ENCODE data around the gene PISD. TPM values are rescaled to one million over a fixed set of nuclear protein-coding genes. Genes with fewer than 3 reads are reported as not detected.

PISD gene
- total and polyA plus RNA-seq, 9 donors = 12.0 to 60.2 (median 33.5) TPM

DNA sequence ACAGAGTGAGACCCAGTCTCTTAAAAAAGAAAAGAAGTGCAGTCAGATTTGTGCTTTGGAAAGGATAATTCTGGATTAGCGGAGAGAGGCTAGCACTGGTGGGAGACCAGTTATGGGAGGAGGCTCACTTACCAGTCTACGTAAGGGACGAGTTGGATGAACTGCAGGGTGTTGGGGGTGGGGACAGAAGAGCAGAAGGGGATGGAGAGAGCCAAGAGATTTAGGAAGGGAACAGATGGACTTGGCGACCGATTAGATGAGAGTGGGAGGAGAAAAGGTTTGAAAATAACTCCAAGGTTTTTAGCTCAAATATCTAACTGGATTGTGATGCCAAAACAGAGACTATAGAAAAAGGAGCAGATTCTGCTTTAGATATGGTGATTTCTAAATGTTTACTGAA, 84.3 kb downstream of the PISD start:
- H3K4me3 ChIP-seq = no peak overlapping the region
- DNase-seq = no peak
- WGBS, 3 donors = 26 to 38% (median 29%) methylated on average over 5 of the region's 5 CpGs

DNA sequence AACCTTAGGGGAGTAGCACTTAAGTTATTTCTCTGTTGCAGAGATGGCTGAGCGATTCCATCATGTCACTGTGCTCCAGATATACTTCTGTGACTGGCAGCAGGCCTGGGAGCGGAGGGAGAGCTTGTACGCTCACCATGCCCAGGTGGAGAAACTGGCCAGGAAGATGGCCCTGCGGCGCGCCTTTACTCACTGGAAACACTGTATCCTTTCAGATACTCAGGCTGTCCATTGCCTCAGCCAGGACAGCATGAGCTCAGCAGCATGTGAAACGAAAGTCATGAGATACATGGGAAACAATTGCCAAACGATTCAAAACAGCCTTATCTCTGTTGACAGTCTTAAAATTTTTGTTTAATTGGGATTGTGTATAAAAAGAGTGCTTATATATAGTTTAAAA, 86.8 kb downstream of the PISD start:
- H3K27ac ChIP-seq = no peak overlapping the region
- DNase-seq = peak in 4 of 5 donors; percentile 24 to 40 (median 36)
- no peaks in the 10 kb centered on the region for H3K27me3 ChIP-seq
- TF ChIP-seq EP300 (IDR thresholded peaks at IDR 0.05) = no peak
- no peak for TF ChIP-seq POLR2A (IDR thresholded peaks at IDR 0.05)
- TF ChIP-seq, protein P1, sequence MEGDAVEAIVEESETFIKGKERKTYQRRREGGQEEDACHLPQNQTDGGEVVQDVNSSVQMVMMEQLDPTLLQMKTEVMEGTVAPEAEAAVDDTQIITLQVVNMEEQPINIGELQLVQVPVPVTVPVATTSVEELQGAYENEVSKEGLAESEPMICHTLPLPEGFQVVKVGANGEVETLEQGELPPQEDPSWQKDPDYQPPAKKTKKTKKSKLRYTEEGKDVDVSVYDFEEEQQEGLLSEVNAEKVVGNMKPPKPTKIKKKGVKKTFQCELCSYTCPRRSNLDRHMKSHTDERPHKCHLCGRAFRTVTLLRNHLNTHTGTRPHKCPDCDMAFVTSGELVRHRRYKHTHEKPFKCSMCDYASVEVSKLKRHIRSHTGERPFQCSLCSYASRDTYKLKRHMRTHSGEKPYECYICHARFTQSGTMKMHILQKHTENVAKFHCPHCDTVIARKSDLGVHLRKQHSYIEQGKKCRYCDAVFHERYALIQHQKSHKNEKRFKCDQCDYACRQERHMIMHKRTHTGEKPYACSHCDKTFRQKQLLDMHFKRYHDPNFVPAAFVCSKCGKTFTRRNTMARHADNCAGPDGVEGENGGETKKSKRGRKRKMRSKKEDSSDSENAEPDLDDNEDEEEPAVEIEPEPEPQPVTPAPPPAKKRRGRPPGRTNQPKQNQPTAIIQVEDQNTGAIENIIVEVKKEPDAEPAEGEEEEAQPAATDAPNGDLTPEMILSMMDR (IDR thresholded peaks at IDR 0.05) = no peak
- no peaks in the 10 kb centered on the region for H3K9me3 ChIP-seq
- intact Hi-C loops (cut with DNase I) = no loop called here
- H3K36me3 ChIP-seq = no peaks in the 10 kb centered on the region
- no peak overlapping the region for H3K4me3 ChIP-seq
- H3K4me1 ChIP-seq (ENCODE audit: insufficient read depth) = peaks cover 12% of the 10 kb centered on the region
- WGBS, 3 donors = 43 to 60% (median 53%) methylated on average over 8 of the region's 8 CpGs

More for the DNA sequence above, 84.3 kb downstream of the PISD start:
- no peak for TF ChIP-seq POLR2A (IDR thresholded peaks at IDR 0.05)
- TF ChIP-seq EP300 (IDR thresholded peaks at IDR 0.05) = no peak
- TF ChIP-seq, protein P1 (IDR thresholded peaks at IDR 0.05) = no peak
- Histone ChIP-seq H3K9me3 (no peaks in the 10 kb centered on the region), H3K27me3 (no peaks in the 10 kb centered on the region), H3K4me1 (ENCODE audit: insufficient read depth) (peaks cover 12% of the 10 kb centered on the region), H3K36me3 (no peaks in the 10 kb centered on the region), H3K27ac (no peak overlapping the region)
- intact Hi-C loops (cut with DNase I) = no loop called here

DNA sequence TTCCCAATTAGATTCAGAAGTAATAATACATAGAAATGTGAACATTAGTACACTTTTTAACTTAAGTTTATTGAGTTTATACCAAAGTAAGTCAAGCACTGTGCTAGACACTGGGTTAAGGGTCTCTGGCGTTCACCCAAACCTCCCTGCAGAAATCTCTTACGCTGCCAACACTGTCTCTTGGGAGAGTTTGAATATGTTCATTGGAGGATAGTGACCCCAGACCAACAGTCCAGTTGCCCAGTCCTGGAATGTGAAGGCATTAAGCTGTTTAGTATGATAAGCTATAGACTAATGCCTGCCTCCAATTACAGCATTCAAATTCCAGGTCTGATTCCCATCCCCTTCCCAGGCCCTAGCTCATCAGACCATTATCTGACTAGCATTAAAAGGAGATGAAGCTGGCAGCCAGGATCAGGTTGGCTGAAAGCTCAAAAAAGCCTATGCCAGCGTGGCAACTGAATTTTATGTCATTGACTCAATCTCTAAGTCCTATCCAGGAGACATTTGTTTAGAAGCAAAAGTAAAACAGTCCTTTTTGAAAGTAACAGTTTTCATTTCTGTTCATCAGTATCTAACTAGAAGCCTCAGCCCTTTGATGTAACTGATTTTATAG, 87.9 kb downstream of the PISD start:
- WGBS, 3 donors = 21 to 34% (median 31%) methylated on average over 3 of the region's 3 CpGs
- intact Hi-C loops (cut with DNase I) = no loop called here
- H3K36me3 ChIP-seq = no peaks in the 10 kb centered on the region
- H3K27me3 ChIP-seq = no peaks in the 10 kb centered on the region
- H3K4me3 ChIP-seq = no peak overlapping the region
- H3K4me1 ChIP-seq (ENCODE audit: insufficient read depth) = peaks cover 12% of the 10 kb centered on the region
- H3K9me3 ChIP-seq = no peaks in the 10 kb centered on the region
- TF ChIP-seq POLR2A (IDR thresholded peaks at IDR 0.05) (no peak), EP300 (IDR thresholded peaks at IDR 0.05) (no peak)
- TF ChIP-seq, protein P1 (IDR thresholded peaks at IDR 0.05) = no peak
- DNase-seq = peak in 4 of 5 donors; percentile 25 to 48 (median 38)
- H3K27ac ChIP-seq = peak overlapping the region in 1 of 2 donors; percentile 23

DNA sequence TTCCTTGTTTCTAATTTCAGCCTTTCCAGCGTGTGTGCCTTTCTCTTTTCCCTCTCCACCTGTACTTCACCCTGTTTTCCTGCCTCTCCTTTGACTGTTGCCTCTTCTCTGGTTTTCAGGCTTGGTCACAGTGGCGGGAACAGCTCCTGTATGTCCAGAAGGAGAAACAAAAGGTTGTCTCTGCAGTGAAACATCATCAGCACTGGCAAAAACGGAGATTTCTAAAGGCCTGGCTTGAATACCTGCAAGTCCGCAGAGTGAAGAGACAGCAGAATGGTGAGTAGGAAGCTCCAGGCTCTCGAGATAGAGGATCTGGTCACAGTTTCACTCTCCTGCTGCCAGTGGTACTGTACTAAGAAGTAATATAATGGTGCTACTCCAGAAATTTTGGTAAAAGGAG, 89.1 kb downstream of the PISD start:
- Histone ChIP-seq H3K9me3 (no peaks in the 10 kb centered on the region), H3K4me3 (no peak overlapping the region), H3K27ac (no peak overlapping the region), H3K36me3 (no peaks in the 10 kb centered on the region), H3K27me3 (no peaks in the 10 kb centered on the region), H3K4me1 (ENCODE audit: insufficient read depth) (peaks cover 9% of the 10 kb centered on the region)
- intact Hi-C loops (cut with DNase I) = no loop called here
- 81 to 86% (median 85%) methylated on average over 5 of the region's 5 CpGs for WGBS, 3 donors
- TF ChIP-seq EP300 (IDR thresholded peaks at IDR 0.05) (no peak), POLR2A (IDR thresholded peaks at IDR 0.05) (no peak)
- TF ChIP-seq, protein P1 (IDR thresholded peaks at IDR 0.05) = no peak
- DNase-seq = no peak
